HCT116 (cell line): ENCODE measurements around the gene MTHFR. TPM values are rescaled to one million over a fixed set of nuclear protein-coding genes. Genes with fewer than 3 reads are reported as not detected.

ENCODE experiments used
- ATAC-seq: fragments of 200-7000 bp; cut with Tn5 transposase; 2 replicates; pipeline ENCODE4 v1.9.1; 2020; ENCODE audit warnings: mild to moderate bottlenecking, moderate library complexity
- BruUV-seq: library from RNA; stranded (reverse); fragments of 400-500 nt; replicated peaks from 2 replicates; lab custom pipeline; 2021; lab: Mats Ljungman, UMichigan
- CTCF ChIA-PET: fragments of 300-600 bp; sonication (Branson Sonifier 250); formaldehyde crosslinking; loops from one replicate; lab custom pipeline; 2021; ENCODE audit warnings: antibody characterized with exemption; lab: Charles Lee
- POLR2A ChIA-PET: fragments of 300-600, 350-600 bp; sonication (Branson Sonifier 250); formaldehyde crosslinking; loops from one replicate; lab custom pipeline; 2021; ENCODE audit warnings: antibody characterized with exemption; lab: Charles Lee
- RAD21 ChIA-PET, 2 experiments: fragments of 300-600 bp; sonication (Branson Sonifier 250); formaldehyde crosslinking; loops; one replicate each; lab custom pipeline; 2023; ENCODE audit warnings: low total read pairs in 2 of 2; ENCODE audit not compliant: uncharacterized antibody in 2 of 2, unreplicated experiment in 2 of 2, low non-redundant PET in 1 of 2; lab: Charles Lee
- DNase-seq: peaks from one replicate; pipeline ENCODE4 v3.0.0-alpha.2; 2010; ENCODE audit warnings: low read depth, low spot score
- H2AFZ ChIP-seq: fragments of 200-600 bp; shearing (Covaris generic), sonication (generic); 2 replicates; pipeline ENCODE4 v1.6.1; 2017; ENCODE audit warnings: low read depth, mixed run types, mixed read lengths, antibody characterized with exemption, low read length; ENCODE audit not compliant: poor library complexity, severe bottlenecking
- H3K27ac ChIP-seq: 2 replicates; pipeline ENCODE4 v1.5.1; 2012; ENCODE audit warnings: low read depth, low read length
- H3K27me3 ChIP-seq: fragments of 200-600 bp; sonication (generic); 2 replicates; pipeline ENCODE4 v1.6.1; 2016; ENCODE audit warnings: mixed run types, low read length, mixed read lengths; ENCODE audit not compliant: insufficient read depth
- H3K36me3 ChIP-seq, 2 experiments: fragments of 200-500 bp in 1 of 2; fragments of 200-600 bp in 1 of 2; sonication (Bioruptor generic) in 1 of 2; sonication (generic) in 1 of 2; 2 replicates each; pipeline versions ENCODE4 v1.5.1 to v1.6.1; 2014 to 2016; ENCODE audit warnings: low read length in 2 of 2, inconsistent platforms in 1 of 2, mixed read lengths in 1 of 2, mixed run types in 1 of 2; ENCODE audit not compliant: insufficient read depth in 2 of 2, control insufficient read depth in 1 of 2
- H3K4me1 ChIP-seq, 2 experiments: fragments of 200-600 bp in 1 of 2; sonication (generic) in 1 of 2; 2 replicates each; pipeline versions ENCODE4 v1.5.1 to v1.6.1; 2012 to 2017; ENCODE audit warnings: low read length in 2 of 2, inconsistent platforms in 1 of 2, mild to moderate bottlenecking in 1 of 2, mixed read lengths in 1 of 2, mixed run types in 1 of 2, moderate library complexity in 1 of 2; ENCODE audit not compliant: insufficient read depth in 2 of 2, control insufficient read depth in 1 of 2
- H3K4me2 ChIP-seq: fragments of 200-600 bp; sonication (generic); 2 replicates; pipeline ENCODE4 v1.6.1; 2017; ENCODE audit warnings: mixed run types, low read length, mixed read lengths
- H3K4me3 ChIP-seq, 2 experiments: fragments of 200-600 bp in 1 of 2; sonication (generic) in 1 of 2; replicated peaks in 1 of 2; 2 replicates each; pipeline ENCODE4 v1.5.1; 2011 to 2016; ENCODE audit warnings: low read length in 2 of 2, control low read depth in 1 of 2, low read depth in 1 of 2, mild to moderate bottlenecking in 1 of 2, mixed read lengths in 1 of 2, mixed run types in 1 of 2
- H3K79me2 ChIP-seq: fragments of 200-600 bp; sonication (generic); 2 replicates; pipeline ENCODE4 v1.6.1; 2017; ENCODE audit warnings: mild to moderate bottlenecking, mixed run types, low read length, moderate library complexity, mixed read lengths; ENCODE audit not compliant: insufficient read depth
- H3K9ac ChIP-seq: fragments of 200-600 bp; sonication (generic); 2 replicates; pipeline ENCODE4 v1.6.1; 2016; ENCODE audit warnings: low read length, mixed read lengths
- H3K9me2 ChIP-seq: fragments of 200-600 bp; sonication (generic), shearing (Covaris generic); 2 replicates; pipeline ENCODE4 v1.6.1; 2017; ENCODE audit warnings: mixed run types, mild to moderate bottlenecking, moderate library complexity; ENCODE audit not compliant: insufficient read depth
- H3K9me3 ChIP-seq, 2 experiments: fragments of 200-500 bp in 1 of 2; fragments of 200-600 bp in 1 of 2; sonication (Bioruptor generic) in 1 of 2; sonication (generic) in 1 of 2; 2 replicates each; pipeline ENCODE4 v1.6.1; 2014 to 2017; ENCODE audit warnings: low read length in 2 of 2, mixed read lengths in 2 of 2, inconsistent platforms in 1 of 2, low read depth in 1 of 2, mild to moderate bottlenecking in 1 of 2, mixed run types in 1 of 2, moderate library complexity in 1 of 2; ENCODE audit not compliant: control insufficient read depth in 1 of 2, insufficient read depth in 1 of 2
- H4K20me1 ChIP-seq: fragments of 200-600 bp; sonication (generic), shearing (Covaris generic); 2 replicates; pipeline ENCODE4 v1.6.1; 2017; ENCODE audit warnings: mixed run types, mild to moderate bottlenecking, moderate library complexity; ENCODE audit not compliant: insufficient read depth
- EGR1 ChIP-seq: IDR thresholded peaks from 2 replicates; pipeline ENCODE4 v1.6.1; 2012; ENCODE audit warnings: low read depth
- EZH2phosphoT487 ChIP-seq: fragments of 200-600 bp; IDR thresholded peaks from 2 replicates; pipeline ENCODE4 v1.6.1; 2018; ENCODE audit warnings: antibody characterized with exemption, borderline replicate concordance
- JUND ChIP-seq: IDR thresholded peaks from 2 replicates; pipeline ENCODE4 v1.6.1; 2012
- POLR2A ChIP-seq: IDR thresholded peaks from 2 replicates; pipeline ENCODE4 v1.7.0; 2011; ENCODE audit warnings: borderline replicate concordance; ENCODE audit not compliant: insufficient read depth, insufficient read length; ENCODE audit errors: extremely low read depth
- SRF ChIP-seq: IDR thresholded peaks from 2 replicates; pipeline ENCODE4 v1.6.1; 2012; ENCODE audit warnings: low read depth
- intact Hi-C: fragments of 100-400 bp; cut with micrococcal nuclease; formaldehyde crosslinking; loops from 2 replicates; pipeline ENCODE4 v1.10.0; 2022
- total RNA-seq: library from RNA; stranded (reverse); gene quantifications from one replicate; pipeline ENCODE4 v1.2.1, GENCODE V29; 2021; ENCODE audit not compliant: unreplicated experiment
- TF ChIP-seq, protein P1 (sequence below): IDR thresholded peaks from 2 replicates; pipeline ENCODE4 v1.6.1; 2012; ENCODE audit warnings: low read depth
- TF ChIP-seq, protein P2 (sequence below): IDR thresholded peaks from 2 replicates; pipeline ENCODE4 v1.6.1; 2012
- TF ChIP-seq, protein P3 (sequence below), 3 experiments: fragments of 200-600 bp in 1 of 3; sonication (generic) in 1 of 3; IDR thresholded peaks in 2 of 3; conservative IDR thresholded peaks in 1 of 3; 2 replicates each; pipeline ENCODE4 v1.5.1; 2012 to 2017; ENCODE audit warnings: low read depth in 2 of 3, low read length in 2 of 3, antibody characterized with exemption in 1 of 3, borderline replicate concordance in 1 of 3, control low read depth in 1 of 3, mild to moderate bottlenecking in 1 of 3, mixed read lengths in 1 of 3, mixed run types in 1 of 3, moderate library complexity in 1 of 3; ENCODE audit not compliant: insufficient read depth in 1 of 3

MTHFR gene
- total RNA-seq, 1 experiment from 2014 or later: 20.9 TPM

- TSS peak; percentile 63 for BruUV-seq
- Histone ChIP-seq H3K36me3 (no peaks in the 10 kb centered on the region), H3K4me3 (peak overlapping the region; percentile 91 to 92), H4K20me1 (no peaks in the 10 kb centered on the region), H3K9me2 (no peaks in the 10 kb centered on the region), H3K4me2 (peak overlapping the region; percentile 93), H2AFZ (peak overlapping the region; percentile 24), H3K9me3 (no peaks in the 10 kb centered on the region), H3K79me2 (peaks cover 11% of the 10 kb centered on the region), H3K4me1 (peaks cover 14 to 34% of the 10 kb centered on the region in 2 experiments), H3K27ac (peak overlapping the region; percentile 85), H3K9ac (peak overlapping the region; percentile 77), H3K27me3 (no peaks in the 10 kb centered on the region)
- intact Hi-C loops: no loop called here
- ChIA-PET RAD21 (no interaction called here), CTCF (interaction anchor here (0.6 kb wide), 1 partner anchor 454 kb away, joined by 3 read pairs; no protein-coding TSS in a partner anchor), POLR2A (no interaction called here)
- ATAC-seq: peak; percentile 38
- TF ChIP-seq, protein P1, sequence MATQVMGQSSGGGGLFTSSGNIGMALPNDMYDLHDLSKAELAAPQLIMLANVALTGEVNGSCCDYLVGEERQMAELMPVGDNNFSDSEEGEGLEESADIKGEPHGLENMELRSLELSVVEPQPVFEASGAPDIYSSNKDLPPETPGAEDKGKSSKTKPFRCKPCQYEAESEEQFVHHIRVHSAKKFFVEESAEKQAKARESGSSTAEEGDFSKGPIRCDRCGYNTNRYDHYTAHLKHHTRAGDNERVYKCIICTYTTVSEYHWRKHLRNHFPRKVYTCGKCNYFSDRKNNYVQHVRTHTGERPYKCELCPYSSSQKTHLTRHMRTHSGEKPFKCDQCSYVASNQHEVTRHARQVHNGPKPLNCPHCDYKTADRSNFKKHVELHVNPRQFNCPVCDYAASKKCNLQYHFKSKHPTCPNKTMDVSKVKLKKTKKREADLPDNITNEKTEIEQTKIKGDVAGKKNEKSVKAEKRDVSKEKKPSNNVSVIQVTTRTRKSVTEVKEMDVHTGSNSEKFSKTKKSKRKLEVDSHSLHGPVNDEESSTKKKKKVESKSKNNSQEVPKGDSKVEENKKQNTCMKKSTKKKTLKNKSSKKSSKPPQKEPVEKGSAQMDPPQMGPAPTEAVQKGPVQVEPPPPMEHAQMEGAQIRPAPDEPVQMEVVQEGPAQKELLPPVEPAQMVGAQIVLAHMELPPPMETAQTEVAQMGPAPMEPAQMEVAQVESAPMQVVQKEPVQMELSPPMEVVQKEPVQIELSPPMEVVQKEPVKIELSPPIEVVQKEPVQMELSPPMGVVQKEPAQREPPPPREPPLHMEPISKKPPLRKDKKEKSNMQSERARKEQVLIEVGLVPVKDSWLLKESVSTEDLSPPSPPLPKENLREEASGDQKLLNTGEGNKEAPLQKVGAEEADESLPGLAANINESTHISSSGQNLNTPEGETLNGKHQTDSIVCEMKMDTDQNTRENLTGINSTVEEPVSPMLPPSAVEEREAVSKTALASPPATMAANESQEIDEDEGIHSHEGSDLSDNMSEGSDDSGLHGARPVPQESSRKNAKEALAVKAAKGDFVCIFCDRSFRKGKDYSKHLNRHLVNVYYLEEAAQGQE: no peak
- peak; percentile 65; the same call in 1 of the 2 replicates for TF ChIP-seq EGR1
- TF ChIP-seq, protein P2, sequence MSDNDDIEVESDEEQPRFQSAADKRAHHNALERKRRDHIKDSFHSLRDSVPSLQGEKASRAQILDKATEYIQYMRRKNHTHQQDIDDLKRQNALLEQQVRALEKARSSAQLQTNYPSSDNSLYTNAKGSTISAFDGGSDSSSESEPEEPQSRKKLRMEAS: 0 out of 2 replicates have a peak, but pooled peaks have one; percentile 37
- no peak for TF ChIP-seq JUND
- TF ChIP-seq SRF: no peak
- TF ChIP-seq POLR2A: no peak
- TF ChIP-seq, protein P3, sequence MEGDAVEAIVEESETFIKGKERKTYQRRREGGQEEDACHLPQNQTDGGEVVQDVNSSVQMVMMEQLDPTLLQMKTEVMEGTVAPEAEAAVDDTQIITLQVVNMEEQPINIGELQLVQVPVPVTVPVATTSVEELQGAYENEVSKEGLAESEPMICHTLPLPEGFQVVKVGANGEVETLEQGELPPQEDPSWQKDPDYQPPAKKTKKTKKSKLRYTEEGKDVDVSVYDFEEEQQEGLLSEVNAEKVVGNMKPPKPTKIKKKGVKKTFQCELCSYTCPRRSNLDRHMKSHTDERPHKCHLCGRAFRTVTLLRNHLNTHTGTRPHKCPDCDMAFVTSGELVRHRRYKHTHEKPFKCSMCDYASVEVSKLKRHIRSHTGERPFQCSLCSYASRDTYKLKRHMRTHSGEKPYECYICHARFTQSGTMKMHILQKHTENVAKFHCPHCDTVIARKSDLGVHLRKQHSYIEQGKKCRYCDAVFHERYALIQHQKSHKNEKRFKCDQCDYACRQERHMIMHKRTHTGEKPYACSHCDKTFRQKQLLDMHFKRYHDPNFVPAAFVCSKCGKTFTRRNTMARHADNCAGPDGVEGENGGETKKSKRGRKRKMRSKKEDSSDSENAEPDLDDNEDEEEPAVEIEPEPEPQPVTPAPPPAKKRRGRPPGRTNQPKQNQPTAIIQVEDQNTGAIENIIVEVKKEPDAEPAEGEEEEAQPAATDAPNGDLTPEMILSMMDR (IDR thresholded peaks at IDR 0.05 in 2 of 3, conservative IDR thresholded peaks at IDR 0.05 in 1 of 3; ENCODE audit: borderline replicate concordance in 1 of 3, insufficient read depth in 1 of 3, low read depth in 2 of 3, low read length in 2 of 3): no peak
- no peak for TF ChIP-seq EZH2phosphoT487
- DNase-seq: no peak
Observed at GRCh38 chr1:11736746-11737639, 68.8 kb downstream of the MTHFR start.
